HG02884 (cell line): ENCODE measurements around the gene DNAAF8.

ENCODE experiments used
- ATAC-seq: cut with Tn5 transposase; IDR thresholded peaks from one replicate; pipeline ENCODE4 v1.9.1; 2021; ENCODE audit warnings: mild to moderate bottlenecking, moderate library complexity; ENCODE audit not compliant: unreplicated experiment

The DNAAF8 gene

GRCh38 chr16:4748682-4749411 is 14.5 kb downstream of the DNAAF8 start:
- ATAC-seq: no peak

DNA sequence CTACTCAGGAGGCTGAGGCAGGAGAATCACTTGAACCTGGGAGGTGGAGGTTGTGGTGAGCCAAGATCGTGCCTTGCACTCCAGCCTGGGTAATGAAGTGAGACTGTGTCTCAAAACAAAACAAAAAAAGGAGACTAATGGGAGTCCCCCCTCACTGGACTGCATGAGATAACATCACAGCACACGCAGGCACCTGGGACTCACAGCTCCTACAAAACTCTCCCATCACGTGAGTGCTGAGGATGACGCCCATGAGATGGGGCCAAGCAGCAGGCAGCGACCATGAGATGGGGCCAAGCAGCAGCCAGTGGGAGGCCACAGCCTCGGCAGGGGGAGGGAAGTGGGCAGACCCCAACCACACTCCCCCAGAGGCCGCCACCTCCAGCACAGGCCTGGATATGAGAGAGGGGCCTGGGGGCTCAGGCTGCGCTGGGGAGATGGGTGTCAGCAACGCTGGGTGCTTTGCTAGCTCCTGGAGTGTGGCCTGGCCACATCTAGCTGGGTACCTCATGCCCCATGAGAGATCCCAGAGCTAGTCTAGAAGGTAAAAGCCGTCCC is 15.4 kb downstream of the DNAAF8 start:
- no peak for ATAC-seq

DNA sequence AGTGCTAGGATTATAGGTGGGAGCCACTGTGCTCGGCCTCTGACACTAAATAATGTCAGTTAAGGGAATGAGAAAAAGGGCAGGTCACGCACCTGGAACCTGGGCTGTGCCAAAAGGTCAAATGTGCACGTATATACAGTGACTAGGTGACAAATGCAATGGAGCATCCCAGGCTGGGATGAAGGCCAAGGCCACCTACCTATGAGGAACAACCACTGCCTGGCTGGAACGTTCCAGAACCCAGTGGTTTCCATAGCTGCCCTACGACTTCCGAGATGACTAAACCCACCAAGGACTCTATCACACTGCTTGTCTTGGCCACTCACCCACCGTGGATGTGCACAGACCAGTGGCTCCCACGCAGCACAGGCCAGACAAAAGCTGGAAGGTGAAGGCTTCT is 16.6 kb downstream of the DNAAF8 start:
- ATAC-seq: no peak

DNA sequence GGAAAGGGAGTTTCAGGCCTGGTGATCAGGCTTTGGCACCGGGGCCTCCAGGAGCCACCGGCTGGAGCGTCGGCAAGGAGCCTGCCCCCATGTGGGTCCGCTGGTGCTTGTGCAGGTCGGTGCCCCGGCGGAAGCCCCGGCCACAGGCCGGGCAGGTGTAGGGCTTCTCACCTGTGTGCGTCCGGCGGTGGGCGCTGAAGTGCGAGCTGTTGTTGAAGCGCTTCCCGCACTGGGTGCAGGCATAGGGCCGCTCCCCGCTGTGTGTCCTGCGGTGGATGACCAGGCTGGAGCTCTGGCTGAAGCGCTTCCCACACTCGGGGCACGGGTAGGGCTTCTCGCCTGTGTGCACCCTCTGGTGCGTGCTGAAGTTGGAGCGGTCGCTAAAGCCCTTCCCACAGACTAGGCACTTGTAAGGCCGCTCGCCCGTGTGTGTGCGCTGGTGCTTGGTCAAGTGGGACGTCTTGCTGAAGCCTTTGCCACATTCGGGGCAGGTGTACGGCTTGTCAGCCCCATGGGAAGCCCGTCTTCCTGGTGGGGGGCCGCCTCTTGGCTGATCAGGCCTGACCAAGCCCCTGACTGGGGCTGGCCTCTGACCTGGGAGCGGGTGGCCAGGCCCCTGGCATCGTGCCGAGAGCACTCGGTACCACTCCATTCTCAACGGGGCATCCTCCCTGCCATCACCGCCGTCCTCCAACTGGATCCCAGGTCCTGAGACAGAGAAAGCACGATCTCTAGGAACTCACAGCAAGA is 18.2 kb downstream of the DNAAF8 start:
- ATAC-seq: no peak

GRCh38 chr16:4753227-4753626 is 18.9 kb downstream of the DNAAF8 start:
- ATAC-seq: no peak

DNA sequence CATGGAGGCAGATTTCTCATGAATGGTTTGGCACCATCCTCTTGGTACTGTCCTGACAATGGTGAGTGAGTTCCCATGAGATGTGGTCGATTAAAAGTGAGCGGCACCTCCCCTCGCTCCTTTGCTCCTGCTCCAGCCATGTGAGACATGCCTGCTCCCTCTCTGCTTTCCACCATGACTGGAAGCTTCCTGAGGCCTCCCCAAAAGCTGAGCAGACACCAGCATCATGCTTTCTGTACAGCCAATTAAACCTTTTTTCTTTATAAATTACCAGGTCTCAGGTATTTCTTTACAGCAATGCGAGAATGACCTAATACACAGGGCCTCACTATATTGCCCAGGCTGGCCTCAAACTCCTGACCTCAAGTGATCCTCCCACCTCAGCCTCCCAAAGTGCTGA is 20.5 kb downstream of the DNAAF8 start:
- no peak for ATAC-seq

DNA sequence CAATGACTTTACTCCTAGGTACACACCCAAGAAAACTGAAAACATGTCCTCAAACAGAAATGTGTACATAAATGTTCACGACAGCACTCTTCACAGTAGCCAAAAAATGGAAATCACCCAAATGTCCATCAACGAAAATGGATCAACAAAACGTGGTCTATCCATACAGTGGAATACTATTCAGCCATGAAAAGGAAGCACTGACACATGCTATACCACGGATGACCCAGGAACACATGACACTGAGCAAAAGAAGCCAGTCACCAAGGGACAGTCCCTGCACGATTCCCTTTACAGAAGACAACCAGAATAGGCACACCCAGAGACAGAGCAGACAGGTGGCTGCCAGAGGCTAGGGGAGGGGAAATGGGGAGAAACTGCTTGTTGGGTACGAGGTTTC is 21.4 kb downstream of the DNAAF8 start:
- no peak for ATAC-seq

DNA sequence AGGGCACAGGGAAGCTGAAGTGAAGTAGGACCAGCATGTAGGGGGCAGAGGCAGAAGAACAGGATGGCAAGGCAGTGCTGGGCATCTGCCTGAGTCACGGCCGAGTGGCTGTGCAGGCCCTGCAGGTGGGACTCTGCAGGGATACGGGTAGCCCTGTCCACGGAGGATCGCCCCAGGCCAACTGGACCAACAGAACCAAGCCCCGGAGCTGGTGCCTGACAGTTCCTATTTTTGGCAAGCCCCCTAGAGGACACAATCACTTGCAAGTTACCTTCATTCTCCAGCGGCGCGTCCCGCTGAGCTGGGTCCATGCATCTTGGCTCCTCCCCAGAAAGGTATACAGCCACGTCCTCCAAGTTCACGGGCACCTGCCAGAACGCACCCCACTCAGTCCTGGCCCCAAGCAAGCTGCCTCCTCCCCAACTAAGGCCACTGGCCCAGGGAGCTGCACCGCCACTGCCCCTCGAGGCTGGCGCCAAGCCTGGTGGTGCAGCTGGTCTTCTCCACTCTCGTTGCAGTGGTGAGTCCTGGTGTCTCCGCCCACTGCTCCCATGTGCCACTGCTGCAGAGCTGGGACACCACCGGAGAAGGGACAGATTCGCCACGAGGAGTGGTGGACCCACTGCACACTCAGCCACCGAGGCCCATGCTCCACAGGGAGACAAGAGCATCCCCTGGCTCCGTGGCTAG is 26.0 kb downstream of the DNAAF8 start:
- ATAC-seq: no peak

- no peak for ATAC-seq
Measured at GRCh38 chr16:4762205-4762604, 27.9 kb downstream of the DNAAF8 start.

- no peak for ATAC-seq
Measured at GRCh38 chr16:4763791-4764190, 29.5 kb downstream of the DNAAF8 start.

- no peak for ATAC-seq
Measured at GRCh38 chr16:4765511-4766474, 31.5 kb downstream of the DNAAF8 start.

GRCh38 chr16:4766875-4767628 is 32.7 kb downstream of the DNAAF8 start, which contains the start of gene ZNF500:
Gene ZNF500, minus strand, starts transcription at chr16:4767162. Its CDS starts 1,184 bp downstream, at chr16:4765978.
- peak; percentile 83 for ATAC-seq

- ATAC-seq: no peak
Measured at GRCh38 chr16:4767872-4768548, 33.7 kb downstream of the DNAAF8 start.

- peak; percentile 54 for ATAC-seq
Measured at GRCh38 chr16:4768549-4769305, 34.4 kb downstream of the DNAAF8 start.

- no peak for ATAC-seq
Measured at GRCh38 chr16:4769306-4769638, 34.9 kb downstream of the DNAAF8 start.

DNA sequence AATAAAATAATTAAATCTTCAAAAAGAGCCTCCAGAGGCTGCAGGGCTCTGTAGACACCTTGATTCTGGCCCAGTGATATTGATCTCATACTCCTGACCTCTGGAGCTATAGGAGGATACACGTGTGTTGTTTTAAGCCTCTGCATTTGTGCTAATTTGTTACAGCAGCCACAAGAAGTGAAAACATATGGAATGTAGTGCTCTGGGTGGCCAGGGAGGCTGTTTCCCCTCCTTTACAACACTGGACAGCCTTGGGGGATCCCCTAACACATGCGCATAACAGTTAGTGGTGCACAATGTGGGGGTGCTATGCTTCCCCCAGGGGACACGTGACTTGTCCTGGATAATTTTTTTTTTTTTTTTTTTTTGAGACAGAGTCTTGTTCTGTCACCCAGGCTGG is 37.3 kb downstream of the DNAAF8 start:
- ATAC-seq: no peak

GRCh38 chr16:4772351-4772750 is 38.0 kb downstream of the DNAAF8 start:
- ATAC-seq: no peak

- no peak for ATAC-seq
Measured at GRCh38 chr16:4775005-4775404, 40.7 kb downstream of the DNAAF8 start.
